ENCODE measurements around the gene PHTF1. TPM values are rescaled to one million over a fixed set of nuclear protein-coding genes. Genes with fewer than 3 reads are reported as not detected.
"Not testable (repeated sequence)": the region's sequence is repeated elsewhere in the genome, so short reads cannot be mapped to it uniquely, and the experiment has no call there.

Gene PHTF1
- polyA plus RNA-seq, 3 donors = 22.8 to 27.1 (median 24.0) TPM

GRCh38 chr1:113749402-113749801, 9.9 kb downstream of the PHTF1 start:
- no peak for DNase-seq (ENCODE audit: extremely low read depth in 1 of 11, low read depth in 9 of 11, low spot score in 4 of 11)

DNA sequence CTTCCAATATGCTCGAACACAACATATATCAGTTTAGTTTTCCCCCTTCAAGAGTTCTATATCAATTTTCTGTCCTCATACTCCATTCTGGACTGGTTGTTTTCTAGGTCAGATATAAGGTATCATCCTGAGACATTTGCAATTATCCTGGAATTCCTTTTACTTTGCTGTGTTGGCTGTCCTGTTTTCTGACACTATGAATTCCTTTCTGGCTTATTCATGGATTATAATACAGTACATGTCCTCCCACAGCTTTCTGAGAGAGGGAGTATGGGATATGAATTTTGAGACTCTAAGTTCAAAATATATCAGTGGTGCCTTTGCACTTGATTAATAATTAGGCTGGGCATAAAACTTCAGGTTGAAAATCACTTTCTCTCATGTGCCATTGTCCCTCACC, 11.9 kb downstream of the PHTF1 start:
- no peak for DNase-seq (ENCODE audit: extremely low read depth in 1 of 11, low read depth in 9 of 11, low spot score in 4 of 11)

DNA sequence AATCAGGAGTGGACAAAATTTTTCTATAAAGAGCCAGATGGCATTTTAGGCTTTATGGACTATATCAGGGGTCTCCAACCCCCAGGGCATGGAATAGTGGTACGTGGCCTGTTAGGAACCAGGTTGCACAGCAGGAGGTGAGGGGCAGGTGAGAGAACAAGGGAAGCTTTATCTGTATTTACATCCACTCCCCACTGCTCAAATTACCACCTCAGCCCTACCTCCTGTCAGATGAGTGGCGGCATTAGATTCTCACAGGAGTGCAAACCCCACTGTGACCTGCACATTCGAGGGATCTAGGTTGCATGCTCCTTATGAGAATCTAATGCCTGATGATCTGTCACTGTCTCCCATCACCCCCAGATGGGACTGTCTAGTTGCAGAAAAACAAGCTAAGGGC, 13.9 kb downstream of the PHTF1 start:
- no peak for DNase-seq (ENCODE audit: extremely low read depth in 1 of 11, low read depth in 9 of 11, low spot score in 4 of 11)

GRCh38 chr1:113744114-113744513, 15.2 kb downstream of the PHTF1 start:
- no peak for DNase-seq (ENCODE audit: extremely low read depth in 1 of 11, low read depth in 9 of 11, low spot score in 4 of 11)

GRCh38 chr1:113742515-113742914, 16.8 kb downstream of the PHTF1 start:
- DNase-seq (ENCODE audit: extremely low read depth in 1 of 11, low read depth in 9 of 11, low spot score in 4 of 11) = no peak

DNA sequence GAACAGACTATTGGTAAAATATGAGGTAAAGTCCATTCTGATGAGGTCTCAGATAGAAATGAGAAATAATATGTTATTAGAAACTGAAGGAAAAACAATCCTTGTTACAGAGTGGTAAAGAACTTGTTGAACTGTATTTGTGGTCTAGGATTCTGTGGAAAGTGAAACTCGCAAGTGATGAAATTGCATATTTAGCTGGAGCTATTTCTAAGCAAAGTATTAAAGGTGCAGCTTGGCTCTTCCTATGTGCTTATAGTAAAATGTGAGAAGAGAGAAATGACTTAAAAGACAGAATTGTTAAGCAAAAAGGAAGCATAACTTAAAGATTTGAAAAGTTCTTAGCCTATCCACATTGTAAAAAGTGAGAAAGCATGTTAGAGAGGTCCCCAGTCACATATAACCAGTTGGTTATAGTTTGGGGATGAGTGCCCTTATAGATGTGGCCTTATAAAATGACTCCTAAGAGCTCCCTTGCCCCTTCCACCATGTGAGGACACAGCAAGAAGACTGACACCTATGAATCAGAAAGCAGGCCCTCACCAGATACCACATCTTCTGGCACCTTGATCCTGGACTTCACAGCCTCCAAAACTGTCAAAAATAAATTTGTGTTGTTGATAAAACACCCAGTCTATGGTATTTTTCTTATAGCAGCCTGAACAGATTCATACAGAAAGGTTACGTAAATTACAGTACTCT, 24.8 kb downstream of the PHTF1 start:
- no peak for DNase-seq (ENCODE audit: extremely low read depth in 1 of 11, low read depth in 9 of 11, low spot score in 4 of 11)

DNA sequence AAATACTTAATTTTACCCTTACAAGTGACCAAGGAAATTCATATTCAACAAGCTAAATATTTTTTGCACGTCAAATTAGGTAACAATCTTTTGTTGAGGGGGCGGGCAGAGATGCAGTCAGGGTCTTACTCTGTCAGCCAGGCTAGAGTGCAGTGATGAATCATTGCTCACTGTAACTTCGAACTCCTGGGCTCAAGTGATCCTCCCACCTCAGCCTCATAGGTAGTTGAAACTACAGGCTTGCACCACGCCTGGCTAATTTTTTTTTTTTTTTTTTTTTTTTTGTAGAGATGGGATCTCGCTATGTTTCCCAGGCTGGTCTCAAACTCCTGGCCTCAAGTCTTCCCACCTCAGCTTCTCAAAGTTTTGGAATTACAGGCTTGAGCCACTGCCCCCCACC, 26.5 kb downstream of the PHTF1 start:
- no peak for DNase-seq (ENCODE audit: extremely low read depth in 1 of 11, low read depth in 9 of 11, low spot score in 4 of 11)

DNA sequence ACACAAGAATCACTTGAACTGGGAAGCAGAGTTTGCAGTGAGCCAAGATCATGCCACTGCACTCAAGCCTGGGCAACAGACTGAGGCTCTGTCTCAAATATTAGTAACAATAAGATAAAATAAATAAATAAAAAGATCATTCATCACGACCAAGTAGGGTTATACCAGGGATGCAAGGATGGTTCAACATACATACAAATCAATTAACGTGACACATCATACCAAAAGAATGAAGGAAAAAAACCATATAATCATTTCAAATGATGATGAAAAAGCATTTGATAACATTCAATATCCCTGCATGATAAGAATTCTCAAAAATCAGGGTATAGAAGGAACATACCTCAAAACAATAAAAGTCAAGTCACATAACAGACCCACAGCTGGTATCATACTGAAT, 38.3 kb downstream of the PHTF1 start:
- no peak for DNase-seq (ENCODE audit: extremely low read depth in 1 of 11, low read depth in 9 of 11, low spot score in 4 of 11)

DNA sequence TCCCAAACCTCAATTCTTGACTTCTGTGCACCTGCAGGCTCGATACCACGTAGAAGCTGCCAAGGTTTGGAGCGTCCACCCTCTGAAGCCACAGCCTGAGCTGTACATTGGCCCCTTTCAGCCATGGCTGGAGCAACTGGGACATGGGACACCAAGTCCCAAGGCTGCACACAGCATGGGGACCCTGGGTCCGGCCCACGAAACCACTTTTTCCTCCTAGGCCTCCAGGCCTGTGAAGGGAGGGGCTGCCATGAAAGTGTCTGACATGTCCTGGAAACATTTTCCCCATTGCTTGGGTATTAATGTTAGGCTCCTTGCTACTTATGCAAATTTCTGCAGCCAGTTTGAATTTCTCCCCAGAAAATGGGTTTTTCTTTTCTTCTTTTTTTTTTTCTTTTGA, 40.7 kb downstream of the PHTF1 start:
- not testable (repeated sequence) for DNase-seq (ENCODE audit: extremely low read depth in 1 of 11, low read depth in 9 of 11, low spot score in 4 of 11)

DNA sequence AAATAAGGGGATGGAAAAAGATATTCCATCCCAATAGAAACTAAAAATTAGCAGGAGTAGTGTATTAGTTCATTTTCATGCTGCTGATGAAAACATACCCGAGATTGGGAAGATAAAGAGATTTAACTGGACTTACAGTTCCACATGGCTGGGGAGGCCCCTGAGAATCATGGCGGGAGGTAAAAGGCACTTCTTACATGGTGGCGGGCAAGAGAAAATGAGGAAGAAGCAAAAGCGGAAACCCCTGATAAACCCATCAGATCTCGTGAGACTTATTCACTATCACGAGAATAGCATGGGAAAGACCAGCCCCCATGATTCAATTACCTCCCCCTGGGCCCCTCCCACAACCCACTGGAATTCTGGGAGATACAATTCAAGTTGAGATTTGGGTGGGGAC, 41.8 kb downstream of the PHTF1 start:
- DNase-seq (ENCODE audit: extremely low read depth in 1 of 11, low read depth in 9 of 11, low spot score in 4 of 11) = not testable (repeated sequence)

DNA sequence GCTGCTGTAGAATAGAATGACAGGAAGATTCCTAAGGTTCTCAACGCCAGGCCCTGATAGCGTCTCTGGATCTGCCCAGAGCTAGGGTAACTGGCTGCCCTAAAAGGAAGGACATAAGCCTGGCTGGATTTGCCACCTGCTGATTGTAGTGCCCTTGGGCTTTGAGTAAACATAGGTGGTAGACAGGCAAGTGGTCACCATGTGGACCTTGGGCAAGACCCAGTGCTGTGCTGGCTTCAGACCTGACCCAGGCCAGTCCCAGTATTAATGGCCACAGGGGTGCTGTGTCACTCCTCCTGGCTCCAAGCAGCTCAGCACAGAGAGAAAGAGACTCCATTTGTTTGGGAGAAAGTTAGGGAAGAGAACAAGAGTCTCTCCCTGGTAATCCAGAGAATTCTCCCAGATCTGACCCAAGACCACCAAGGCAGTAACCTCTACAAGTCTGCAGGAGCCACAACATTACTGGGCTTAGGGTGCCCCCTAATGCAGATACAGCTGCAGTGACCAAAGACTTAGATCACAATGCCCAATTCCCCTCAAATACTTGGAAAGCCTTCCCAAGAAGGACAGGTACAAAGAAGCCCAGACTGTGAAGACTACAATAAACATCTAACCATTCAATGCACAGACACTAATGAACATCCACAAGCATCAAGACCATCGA, 44.5 kb downstream of the PHTF1 start:
- no peak for DNase-seq (ENCODE audit: extremely low read depth in 1 of 11, low read depth in 9 of 11, low spot score in 4 of 11)

- DNase-seq (ENCODE audit: extremely low read depth in 1 of 11, low read depth in 9 of 11, low spot score in 4 of 11) = no peak
Observed at GRCh38 chr1:113701429-113701828, 57.9 kb downstream of the PHTF1 start.

DNA sequence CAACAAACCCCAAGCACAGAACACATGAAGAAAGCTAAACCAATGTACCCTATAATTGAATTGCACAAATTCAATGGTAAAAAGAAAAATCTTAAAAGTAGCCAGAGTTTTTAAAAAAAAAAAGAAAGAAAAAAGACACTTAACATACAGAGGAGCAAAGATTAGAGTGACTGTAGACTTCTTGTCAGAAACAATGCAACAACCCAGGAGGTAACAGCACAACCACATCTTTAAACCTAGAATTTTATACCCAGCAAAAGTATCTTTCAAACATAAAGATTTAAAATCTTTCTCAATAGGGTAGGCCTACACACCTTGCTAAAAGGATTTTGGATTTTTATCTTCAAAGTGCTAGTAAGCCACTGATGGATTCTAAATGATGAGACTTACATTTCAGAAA, 64.4 kb downstream of the PHTF1 start:
- no peak for DNase-seq (ENCODE audit: extremely low read depth in 1 of 11, low read depth in 9 of 11, low spot score in 4 of 11)

DNA sequence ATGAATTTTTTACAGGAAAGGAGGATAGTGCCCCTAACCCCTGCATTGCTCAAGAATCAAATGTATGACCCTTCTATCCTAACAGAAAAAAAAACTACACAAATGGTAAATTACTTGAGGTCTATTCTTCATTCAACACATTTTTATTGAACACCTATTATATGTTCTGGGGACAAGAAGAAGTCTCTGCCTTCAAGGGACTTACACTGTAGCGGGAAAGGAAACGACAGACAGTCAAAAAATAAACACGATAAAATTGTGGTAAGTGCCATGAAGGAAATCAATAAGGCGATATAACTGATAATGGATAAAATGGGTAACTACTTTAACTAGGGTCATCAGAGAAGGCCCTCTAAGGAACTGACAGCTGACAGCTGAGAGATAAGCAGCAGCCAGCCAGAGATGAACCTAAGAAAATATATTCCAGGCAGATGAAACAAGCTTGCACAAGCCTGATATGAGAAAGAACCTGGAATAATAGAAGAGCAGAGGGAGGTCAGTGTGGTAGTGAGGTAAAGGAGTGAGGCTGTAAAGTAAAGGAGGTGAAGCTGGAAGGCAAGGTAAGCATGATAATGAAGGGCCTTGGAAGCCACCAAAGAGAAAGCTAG, 66.4 kb downstream of the PHTF1 start:
- DNase-seq (ENCODE audit: extremely low read depth in 1 of 11, low read depth in 9 of 11, low spot score in 4 of 11) = no peak

- no peak for DNase-seq (ENCODE audit: extremely low read depth in 1 of 11, low read depth in 9 of 11, low spot score in 4 of 11)
Observed at GRCh38 chr1:113692342-113692741, 66.9 kb downstream of the PHTF1 start.

- no peak for DNase-seq (ENCODE audit: extremely low read depth in 1 of 11, low read depth in 9 of 11, low spot score in 4 of 11)
Observed at GRCh38 chr1:113691184-113691583, 68.1 kb downstream of the PHTF1 start.

DNA sequence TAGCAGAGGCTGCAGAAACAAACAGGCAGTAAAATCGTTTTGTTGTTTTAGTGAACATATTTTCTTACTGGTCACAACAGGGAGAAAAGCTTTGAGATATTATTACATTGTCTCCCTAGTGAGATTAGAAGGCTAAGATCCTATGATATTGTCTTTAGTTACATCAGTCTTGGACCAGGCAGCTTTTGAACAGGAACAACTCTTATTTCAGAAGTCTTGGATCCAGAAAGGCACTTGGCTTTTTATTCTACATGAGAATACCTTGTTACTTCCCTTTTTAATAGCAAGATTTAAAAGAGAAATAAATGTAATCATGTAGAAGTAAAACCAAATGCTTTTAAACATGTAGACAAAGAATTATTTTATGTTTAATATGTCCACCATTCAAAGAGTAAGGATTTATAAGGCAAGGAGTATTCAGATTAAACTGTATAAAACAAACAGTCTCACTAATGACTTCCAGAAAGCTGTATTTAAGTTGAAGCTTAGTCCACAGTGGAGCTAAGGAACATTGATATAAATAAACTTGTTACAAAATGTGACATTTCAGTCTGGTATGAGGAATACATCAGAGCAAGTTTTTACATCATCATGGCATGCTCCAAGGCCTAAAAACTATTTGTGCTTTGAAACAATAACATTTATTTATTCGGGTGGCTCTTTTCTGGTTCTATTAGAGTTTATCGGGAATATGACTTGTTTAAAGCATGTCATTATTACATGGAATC, 72.2 kb downstream of the PHTF1 start:
- DNase-seq (ENCODE audit: extremely low read depth in 1 of 11, low read depth in 9 of 11, low spot score in 4 of 11) = no peak

DNA sequence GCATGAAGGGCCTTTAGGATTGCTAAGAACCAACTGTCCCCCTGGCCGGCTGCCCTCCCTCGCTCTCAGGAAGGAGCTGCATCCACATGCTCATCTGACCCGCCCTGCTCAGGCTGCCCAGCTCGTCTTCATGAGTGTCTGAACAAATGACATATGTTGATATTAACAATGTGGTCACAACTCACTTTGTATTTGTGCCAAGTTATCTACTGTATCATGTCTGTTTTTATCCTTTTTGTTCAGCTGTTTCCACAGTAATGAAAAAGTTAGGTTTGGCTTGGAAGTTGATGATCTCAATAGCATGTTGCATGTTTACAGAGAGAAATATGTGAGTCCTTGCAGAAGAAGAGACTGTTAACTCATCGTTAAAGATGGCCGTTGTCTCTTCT, 75.1 kb downstream of the PHTF1 start:
- DNase-seq (ENCODE audit: extremely low read depth in 1 of 11, low read depth in 9 of 11, low spot score in 4 of 11) = peak in 3 of 11 donors; percentile 3 to 17 (median 13)

- DNase-seq (ENCODE audit: extremely low read depth in 1 of 11, low read depth in 9 of 11, low spot score in 4 of 11) = no peak
Observed at GRCh38 chr1:113683384-113684152, 75.7 kb downstream of the PHTF1 start.

Data from renal cortex interstitium (tissue), 11 donors.